LNCAP (cell line): ENCODE measurements around the gene SCN4B.

ENCODE experiments used
- CTCF ChIP-seq: fragments of 450-650 bp; IDR thresholded peaks from 2 replicates; pipeline ENCODE4 v1.5.1; 2017; ENCODE audit warnings: mild to moderate bottlenecking

The SCN4B gene

GRCh38 chr11:118128721-118129470 lies 23.7 kb downstream of the SCN4B start:
- TF ChIP-seq CTCF: no peak

- TF ChIP-seq CTCF: no peak
Observed at GRCh38 chr11:118128310-118128709, 24.3 kb downstream of the SCN4B start.

GRCh38 chr11:118126082-118126838 lies 26.4 kb downstream of the SCN4B start:
- TF ChIP-seq CTCF: no peak

GRCh38 chr11:118124929-118125535 lies 27.6 kb downstream of the SCN4B start:
- no peak for TF ChIP-seq CTCF

- TF ChIP-seq CTCF: no peak
Observed at GRCh38 chr11:118120793-118121192, 31.8 kb downstream of the SCN4B start.

- TF ChIP-seq CTCF: no peak
Observed at GRCh38 chr11:118117790-118118601, 34.6 kb downstream of the SCN4B start.

- no peak for TF ChIP-seq CTCF
Observed at GRCh38 chr11:118115048-118115447, 37.6 kb downstream of the SCN4B start.
